Right lobe of liver (tissue), 5 donors: Measurements from ENCODE around the gene BEGAIN. TPM values are rescaled to one million over a fixed set of nuclear protein-coding genes. Genes with fewer than 3 reads are reported as not detected.

ENCODE experiments used
- small RNA-seq, 2 experiments: library from RNA; depleted of rRNA; stranded (forward); fragments of <200 nt; gene quantifications; one replicate each; pipeline ENCODE3, GENCODE V24; 2016
- total RNA-seq, 6 experiments: library from RNA; depleted of rRNA in 2 of 6; stranded (reverse); fragments of >200 nt in 2 of 6; fragmentation: NEBNext Ultra II Directional in 3 of 6; extraction: Animal tissue kit (Norgen Biotek cat#: 25700) in 3 of 6; gene quantifications; one replicate each; pipeline versions ENCODE4 v1.1.0 to v1.2.4, GENCODE V29; 2016 to 2023
- donor health status: DM: no; HTN: no; CAD: no.
- donor health status: DM: no; HTN: no; CAD: no.
- donor health status: DM: no; HTN: yes; CAD: no.
- donor health status: DM: no; HTN: yes; CAD: no.

Gene BEGAIN
- total RNA-seq, 6 experiments from 2014 or later, result 0.12 to 0.61 (median 0.34) TPM

Small RNA genes within 50 kb of the gene (small RNA-seq; reads per million reads assigned to genes)
- 0 reads per million in 2 experiments for gene RN7SKP92

Other genes with a start within 250 kb of the BEGAIN start
- 1 to 10 TPM; 3.5 to 8.2 (median 4.5) TPM for gene WDR25, start 210.9 kb downstream of the BEGAIN start, total RNA-seq
- 10 to 100 TPM in 1 of 6 experiments, 1 to 10 TPM in 2, not detected in 3; 1.7 to 13.4 (median 3.8) TPM for gene DLK1, start 139.5 kb upstream of the BEGAIN start, total RNA-seq
- gene MEG3, start 238.7 kb upstream of the BEGAIN start, total RNA-seq, result 10 to 100 TPM in 5 of 6 experiments, 1 to 10 TPM in 1; 5.7 to 43.7 (median 23.9) TPM